Activated CD4-positive, alpha-beta T cell treated with anti-CD3 and anti-CD28 coated beads, Interleukin-2, amount 10 ng/mL, durations not matched to agents 24 days and 14 days (primary cell): Measurements from ENCODE around the gene ZNF202. TPM values are rescaled to one million over a fixed set of nuclear protein-coding genes. Genes with fewer than 3 reads are reported as not detected.

Experiments
- DNase-seq: peaks from one replicate; pipeline ENCODE4 v3.0.0; 2022
- H3K27ac Mint-ChIP-seq: one replicate; pipeline ENCODE4 v1.8.0; 2022; ENCODE audit warnings: mild to moderate bottlenecking, mixed read lengths
- H3K27me3 Mint-ChIP-seq: one replicate; pipeline ENCODE4 v1.8.0; 2022; ENCODE audit warnings: mixed read lengths
- H3K36me3 Mint-ChIP-seq: one replicate; pipeline ENCODE4 v1.8.0; 2022; ENCODE audit warnings: low read depth, mild to moderate bottlenecking, mixed read lengths
- H3K4me1 Mint-ChIP-seq: one replicate; pipeline ENCODE4 v1.8.0; 2021; ENCODE audit warnings: mixed read lengths
- H3K4me3 Mint-ChIP-seq: one replicate; pipeline ENCODE4 v1.8.0; 2022; ENCODE audit warnings: mild to moderate bottlenecking, moderate library complexity, mixed read lengths
- H3K9me3 Mint-ChIP-seq: one replicate; pipeline ENCODE4 v1.8.0; 2021; ENCODE audit warnings: mixed read lengths
- intact Hi-C: fragments of 100-400 bp; cut with micrococcal nuclease; formaldehyde crosslinking; loops from one replicate; pipeline ENCODE4 v1.15.1; 2023
- total RNA-seq: library from RNA; stranded (reverse); gene quantifications from 2 replicates; pipeline ENCODE4 v1.2.3, GENCODE V29; 2022

ZNF202 gene
- 22.6 and 22.9 TPM in 2 replicates for total RNA-seq

DNA sequence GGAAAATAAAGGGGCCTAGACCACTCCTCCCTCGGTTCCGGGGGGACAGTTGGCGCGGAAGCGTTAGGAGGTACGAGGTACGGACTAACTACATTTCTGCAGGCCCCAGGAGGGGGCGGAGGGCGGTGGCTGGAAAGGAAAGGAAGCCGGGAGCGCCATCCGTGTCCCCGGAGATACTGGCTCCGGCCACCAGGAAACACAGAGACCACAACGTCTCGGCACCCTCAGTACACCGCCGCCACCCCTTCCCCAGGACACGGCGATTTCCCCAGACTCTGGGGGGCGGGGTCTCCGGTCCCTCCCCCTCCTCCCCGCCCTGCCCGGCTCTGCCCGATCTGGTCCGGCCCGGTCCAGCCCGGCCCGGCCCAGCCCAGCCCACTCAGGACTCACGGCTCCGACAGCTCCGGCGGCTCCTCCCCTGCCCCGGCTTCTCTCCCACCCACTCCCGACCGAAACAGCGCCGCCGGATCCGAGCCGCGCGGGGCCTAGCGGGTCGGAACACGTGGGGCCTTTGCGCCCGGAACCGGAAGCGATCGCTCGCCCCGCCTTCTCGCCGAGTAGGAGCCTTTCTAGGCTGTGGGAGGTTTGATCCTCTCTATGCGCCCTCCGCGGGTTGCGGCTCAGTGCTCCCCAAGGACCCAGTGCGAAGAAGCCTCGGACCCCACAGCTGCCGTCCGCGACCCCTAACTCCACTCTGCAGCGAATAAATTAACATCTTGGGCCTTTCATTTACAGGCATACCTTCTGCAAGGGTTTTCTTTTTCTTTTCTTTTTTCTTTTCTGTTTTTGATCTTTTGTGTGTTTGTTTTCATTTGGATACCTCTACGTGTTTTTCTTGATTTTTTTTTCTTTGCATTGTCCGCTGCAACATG lies at the start of gene ZNF202:
Gene ZNF202, minus strand, starts transcription at position 502 of the 872 bp plus-strand sequence. CDS start 10,772 bp downstream, outside the sequence.
- Mint-ChIP-seq H3K9me3 (no peaks in the 10 kb centered on the region), H3K27ac (peak within 1 kb of the TSS; percentile 92), H3K4me3 (peak within 1 kb of the TSS; percentile 90), H3K36me3 (peaks cover 20% of the 10 kb centered on the region), H3K27me3 (peaks cover 21% of the 10 kb centered on the region), H3K4me1 (peaks cover 28% of the 10 kb centered on the region)
- intact Hi-C loops = loop anchor here (1.0 to 5.0 kb wide), 3 partner anchors 13 to 881 kb away; partner anchors contain the start of genes OR6X1, TBRG1 and VWA5A
- DNase-seq = peak; percentile 97

GRCh38 chr11:123783536-123783935 lies 42.1 kb upstream of the ZNF202 start:
- peaks cover 16% of the 10 kb centered on the region for H3K27me3 Mint-ChIP-seq
- H3K9me3 Mint-ChIP-seq = peaks cover 9% of the 10 kb centered on the region
- intact Hi-C loops = no loop called here
- H3K4me1 Mint-ChIP-seq = no peaks in the 10 kb centered on the region
- H3K4me3 Mint-ChIP-seq = no peak overlapping the region
- peak; percentile 4 for DNase-seq
- no peak overlapping the region for H3K27ac Mint-ChIP-seq
- H3K36me3 Mint-ChIP-seq = no peaks in the 10 kb centered on the region

DNA sequence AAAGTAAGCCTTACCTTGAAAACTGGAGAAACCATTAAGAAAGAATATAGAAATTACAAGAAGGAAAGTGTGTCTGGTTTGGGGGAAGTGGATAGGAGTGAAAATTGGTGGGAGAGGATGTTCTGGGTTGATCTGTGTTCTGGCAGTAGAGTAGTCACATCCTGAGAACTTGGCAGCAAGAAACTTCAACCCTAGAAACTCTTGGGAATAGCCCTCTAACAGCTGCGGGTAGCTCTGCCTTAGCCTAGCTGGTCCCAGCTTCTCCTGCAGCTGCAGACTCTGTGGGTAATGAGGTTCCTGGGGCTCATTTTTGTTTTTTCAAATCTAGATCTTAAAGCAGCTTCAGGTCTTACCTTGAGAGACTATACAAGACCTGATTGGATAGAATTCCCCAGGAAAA lies 37.1 kb upstream of the ZNF202 start:
- Mint-ChIP-seq H3K27me3 (peaks cover 16% of the 10 kb centered on the region), H3K9me3 (no peaks in the 10 kb centered on the region), H3K27ac (no peak overlapping the region), H3K4me3 (no peak overlapping the region), H3K4me1 (no peaks in the 10 kb centered on the region), H3K36me3 (no peaks in the 10 kb centered on the region)
- DNase-seq = no peak
- intact Hi-C loops = no loop called here

- intact Hi-C loops = no loop called here
- peaks cover 4% of the 10 kb centered on the region for H3K9me3 Mint-ChIP-seq
- H3K4me3 Mint-ChIP-seq = no peak overlapping the region
- no peaks in the 10 kb centered on the region for H3K4me1 Mint-ChIP-seq
- H3K36me3 Mint-ChIP-seq = no peaks in the 10 kb centered on the region
- DNase-seq = peak; percentile 16
- H3K27me3 Mint-ChIP-seq = peaks cover 13% of the 10 kb centered on the region
- H3K27ac Mint-ChIP-seq = no peak overlapping the region
Measured at GRCh38 chr11:123775715-123776549, 34.5 kb upstream of the ZNF202 start.

- Mint-ChIP-seq H3K36me3 (no peaks in the 10 kb centered on the region), H3K9me3 (peaks cover 4% of the 10 kb centered on the region), H3K4me1 (no peaks in the 10 kb centered on the region), H3K4me3 (no peak overlapping the region), H3K27me3 (peaks cover 13% of the 10 kb centered on the region), H3K27ac (no peak overlapping the region)
- DNase-seq = no peak
- intact Hi-C loops = no loop called here
Measured at GRCh38 chr11:123775289-123775688, 33.8 kb upstream of the ZNF202 start.

DNA sequence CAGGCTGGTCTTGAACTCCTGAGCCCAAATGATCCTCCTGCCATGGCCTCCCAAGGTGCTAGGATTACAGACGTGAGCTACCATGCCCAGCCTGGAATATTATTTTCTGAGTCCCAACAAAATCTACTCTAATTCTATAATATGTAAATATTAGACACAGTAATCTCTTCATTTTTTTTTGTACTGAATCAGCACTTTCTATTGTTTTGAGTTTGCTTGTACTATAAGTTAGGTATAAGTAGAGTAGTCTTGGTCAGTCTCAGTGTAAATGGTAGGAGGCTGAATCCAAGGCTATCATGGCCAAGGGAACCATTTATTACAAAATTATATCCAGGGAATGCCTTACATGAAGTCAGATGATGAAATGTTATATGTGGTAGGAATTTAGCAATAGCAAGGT lies 32.5 kb upstream of the ZNF202 start:
- Mint-ChIP-seq H3K9me3 (peaks cover 4% of the 10 kb centered on the region), H3K27ac (no peak overlapping the region), H3K4me3 (no peak overlapping the region), H3K36me3 (no peaks in the 10 kb centered on the region), H3K27me3 (peaks cover 12% of the 10 kb centered on the region), H3K4me1 (no peaks in the 10 kb centered on the region)
- DNase-seq = peak; percentile 15
- intact Hi-C loops = no loop called here

GRCh38 chr11:123773026-123773425 lies 31.6 kb upstream of the ZNF202 start:
- H3K4me3 Mint-ChIP-seq = no peak overlapping the region
- peak; percentile 17 for DNase-seq
- intact Hi-C loops = no loop called here
- H3K4me1 Mint-ChIP-seq = no peaks in the 10 kb centered on the region
- H3K27me3 Mint-ChIP-seq = peaks cover 7% of the 10 kb centered on the region
- peaks cover 4% of the 10 kb centered on the region for H3K9me3 Mint-ChIP-seq
- H3K36me3 Mint-ChIP-seq = no peaks in the 10 kb centered on the region
- no peak overlapping the region for H3K27ac Mint-ChIP-seq

GRCh38 chr11:123771664-123772063 lies 30.2 kb upstream of the ZNF202 start:
- DNase-seq = peak; percentile 12
- Mint-ChIP-seq H3K4me1 (no peaks in the 10 kb centered on the region), H3K4me3 (no peak overlapping the region), H3K36me3 (no peaks in the 10 kb centered on the region), H3K27ac (no peak overlapping the region), H3K27me3 (peaks cover 9% of the 10 kb centered on the region), H3K9me3 (peaks cover 4% of the 10 kb centered on the region)
- intact Hi-C loops = no loop called here

DNA sequence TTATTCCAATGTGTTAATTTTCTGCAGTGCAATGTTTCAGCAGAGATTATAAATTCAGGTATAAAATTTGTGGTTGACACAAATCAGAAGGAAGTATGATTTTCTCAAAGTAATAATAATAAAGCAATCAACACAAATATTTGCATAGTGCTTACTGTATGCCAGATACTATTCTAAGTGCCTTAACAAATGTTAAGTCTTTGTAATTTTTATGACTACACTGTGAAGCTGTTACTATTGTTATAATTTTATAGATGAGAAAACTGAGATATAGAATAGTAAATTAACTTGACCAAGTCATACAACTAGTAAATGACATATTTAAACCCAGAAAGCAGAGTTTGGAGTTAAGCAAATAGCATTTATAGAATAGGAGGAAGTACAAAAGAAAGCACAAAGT lies 29.3 kb upstream of the ZNF202 start:
- Mint-ChIP-seq H3K4me1 (no peaks in the 10 kb centered on the region), H3K27me3 (peaks cover 14% of the 10 kb centered on the region), H3K4me3 (no peak overlapping the region), H3K27ac (no peak overlapping the region), H3K36me3 (no peaks in the 10 kb centered on the region), H3K9me3 (peaks cover 4% of the 10 kb centered on the region)
- DNase-seq = no peak
- intact Hi-C loops = no loop called here

DNA sequence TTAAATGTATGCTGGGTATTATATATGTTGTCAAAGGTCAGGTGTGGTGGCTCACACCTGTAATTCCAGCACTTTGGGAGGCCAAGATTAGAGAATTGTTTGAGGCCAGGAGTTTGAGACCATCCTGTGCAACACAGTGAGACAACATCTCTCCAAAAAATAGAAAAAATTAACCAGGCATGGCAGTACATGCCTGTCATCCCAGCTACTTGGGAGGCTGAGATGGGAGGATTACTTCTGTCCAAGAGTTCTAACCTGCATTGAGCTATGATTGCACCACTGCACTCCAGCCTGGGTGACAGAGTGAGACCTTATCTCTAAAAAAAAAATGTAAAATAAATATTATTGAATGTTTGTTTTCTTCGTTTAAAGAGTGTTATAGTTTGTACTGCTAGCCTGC lies 24.1 kb upstream of the ZNF202 start:
- Mint-ChIP-seq H3K36me3 (peaks cover 3% of the 10 kb centered on the region), H3K27me3 (peaks cover 15% of the 10 kb centered on the region), H3K9me3 (peaks cover 11% of the 10 kb centered on the region), H3K27ac (no peak overlapping the region), H3K4me3 (no peak overlapping the region), H3K4me1 (peaks cover 2% of the 10 kb centered on the region)
- intact Hi-C loops = loop anchor here (10.0 kb wide), 1 partner anchor 1091 kb away; no protein-coding TSS in a partner anchor
- DNase-seq = peak; percentile 2

- Mint-ChIP-seq H3K27ac (no peak overlapping the region), H3K4me3 (no peak overlapping the region), H3K27me3 (peaks cover 13% of the 10 kb centered on the region), H3K9me3 (peaks cover 18% of the 10 kb centered on the region), H3K36me3 (peaks cover 8% of the 10 kb centered on the region), H3K4me1 (peaks cover 9% of the 10 kb centered on the region)
- intact Hi-C loops = loop anchor here (10.0 kb wide), 1 partner anchor 1088 kb away; no protein-coding TSS in a partner anchor
- no peak for DNase-seq
Measured at GRCh38 chr11:123762422-123762821, 21.0 kb upstream of the ZNF202 start.

DNA sequence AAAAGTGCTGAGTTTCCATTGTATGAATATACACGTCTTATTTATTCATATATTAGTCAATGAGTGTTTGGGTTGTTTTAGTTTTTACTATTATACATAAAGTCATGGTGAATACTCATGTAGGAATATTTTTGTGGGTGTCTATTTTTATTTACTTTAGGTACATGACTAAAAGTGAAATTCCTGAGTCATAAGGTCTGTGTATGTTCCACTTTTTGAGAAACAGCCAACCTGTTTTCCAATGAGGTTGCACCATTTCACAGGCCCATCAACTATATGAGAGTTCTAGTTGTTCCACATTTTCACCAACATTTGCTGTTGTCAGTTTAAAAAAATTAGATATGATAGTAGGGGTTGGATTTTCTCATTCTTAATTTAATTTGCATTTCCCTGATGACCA lies 19.4 kb upstream of the ZNF202 start:
- peak; percentile 55 for DNase-seq
- Mint-ChIP-seq H3K4me1 (peaks cover 15% of the 10 kb centered on the region), H3K9me3 (peaks cover 22% of the 10 kb centered on the region), H3K36me3 (peaks cover 8% of the 10 kb centered on the region), H3K27me3 (peaks cover 6% of the 10 kb centered on the region), H3K4me3 (no peak overlapping the region), H3K27ac (peak overlapping the region; percentile 65)
- intact Hi-C loops = loop anchor here (10.0 kb wide), 1 partner anchor 1086 kb away; no protein-coding TSS in a partner anchor

DNA sequence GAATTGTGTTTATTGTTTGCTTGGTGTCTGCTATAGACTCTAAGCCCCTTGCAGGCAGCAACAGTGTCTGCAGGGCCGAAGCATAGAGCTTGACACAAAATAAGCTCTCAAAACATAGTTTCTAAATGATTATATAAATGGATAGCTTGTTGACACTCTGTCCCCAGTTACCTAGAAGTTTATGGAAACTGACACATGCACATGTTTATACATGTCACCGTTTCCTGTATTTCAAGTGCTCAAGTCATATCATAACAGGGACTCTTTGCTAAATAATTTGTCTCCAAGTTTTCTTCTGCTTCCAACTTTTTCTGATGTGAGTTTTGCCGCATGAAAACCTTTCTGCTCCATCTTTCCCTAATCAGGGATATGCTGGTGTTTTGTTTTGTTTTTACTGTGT lies 16.5 kb upstream of the ZNF202 start:
- peaks cover 8% of the 10 kb centered on the region for H3K36me3 Mint-ChIP-seq
- peaks cover 4% of the 10 kb centered on the region for H3K27me3 Mint-ChIP-seq
- no peak overlapping the region for H3K4me3 Mint-ChIP-seq
- peaks cover 44% of the 10 kb centered on the region for H3K4me1 Mint-ChIP-seq
- H3K9me3 Mint-ChIP-seq = peaks cover 29% of the 10 kb centered on the region
- intact Hi-C loops = loop anchor here (10.0 kb wide), 1 partner anchor 307 kb away; no protein-coding TSS in a partner anchor
- H3K27ac Mint-ChIP-seq = peak overlapping the region; percentile 59
- DNase-seq = no peak
